DOHH2 (cell line): ENCODE results near the gene EVA1C.

Experiments used
- H3F3A ChIP-seq: fragments of 200-600 bp; sonication (generic), shearing (Covaris generic); 2 replicates; pipeline ENCODE4 v1.6.0; 2016; ENCODE audit warnings: antibody characterized with exemption, mild to moderate bottlenecking; ENCODE audit not compliant: control insufficient read depth, insufficient read depth
- H3K27ac ChIP-seq: fragments of 200-600 bp; sonication (generic); 2 replicates; pipeline ENCODE4 v1.5.1; 2014; ENCODE audit warnings: low read depth, mild to moderate bottlenecking, low read length, moderate library complexity
- H3K27me3 ChIP-seq: fragments of 200-600 bp; sonication (generic); 2 replicates; pipeline ENCODE4 v1.6.1; 2014; ENCODE audit warnings: mild to moderate bottlenecking, low read length, mixed read lengths; ENCODE audit not compliant: control insufficient read depth
- H3K36me3 ChIP-seq: fragments of 200-600 bp; sonication (generic); 2 replicates; pipeline ENCODE4 v1.6.1; 2014; ENCODE audit warnings: mild to moderate bottlenecking, low read length, moderate library complexity, mixed read lengths; ENCODE audit not compliant: control insufficient read depth
- H3K4me1 ChIP-seq: fragments of 200-600 bp; sonication (generic); 2 replicates; pipeline ENCODE4 v1.6.1; 2014; ENCODE audit warnings: mild to moderate bottlenecking, low read length, mixed read lengths; ENCODE audit not compliant: control insufficient read depth
- H3K4me2 ChIP-seq: fragments of 200-600 bp; sonication (generic); 2 replicates; pipeline ENCODE4 v1.6.0; 2014; ENCODE audit warnings: mild to moderate bottlenecking, low read length, moderate library complexity
- H3K4me3 ChIP-seq: fragments of 200-600 bp; sonication (generic); 2 replicates; pipeline ENCODE4 v1.5.1; 2014; ENCODE audit warnings: mild to moderate bottlenecking, low read length, mixed read lengths
- H3K79me2 ChIP-seq: fragments of 200-600 bp; sonication (generic); 2 replicates; pipeline ENCODE4 v1.6.1; 2014; ENCODE audit warnings: mild to moderate bottlenecking, low read length, mixed read lengths; ENCODE audit not compliant: control insufficient read depth
- H3K9me2 ChIP-seq: fragments of 200-600 bp; sonication (generic); replicated peaks from 2 replicates; pipeline ENCODE4 v1.6.1; 2014; ENCODE audit warnings: mild to moderate bottlenecking, low read length, mixed read lengths; ENCODE audit not compliant: control insufficient read depth
- H3K9me3 ChIP-seq: fragments of 200-600 bp; sonication (generic); 2 replicates; pipeline ENCODE4 v1.6.1; 2014; ENCODE audit warnings: antibody characterized with exemption, low read length, mixed read lengths; ENCODE audit not compliant: control insufficient read depth, insufficient read depth
- H4K20me1 ChIP-seq: fragments of 200-600 bp; sonication (generic); 2 replicates; pipeline ENCODE4 v1.6.0; 2014; ENCODE audit warnings: low read depth, mild to moderate bottlenecking, antibody characterized with exemption, low read length, moderate library complexity; ENCODE audit not compliant: control insufficient read depth, insufficient read depth
- CTCF ChIP-seq: fragments of 200-600 bp; sonication (generic); IDR thresholded peaks from one replicate; pipeline ENCODE4 v1.5.1; 2014; ENCODE audit warnings: antibody characterized with exemption, mild to moderate bottlenecking, low read depth, low read length; ENCODE audit not compliant: poor library complexity, severe bottlenecking
- EZH2phosphoT487 ChIP-seq: fragments of 200-600 bp; sonication (generic); IDR thresholded peaks from 2 replicates; pipeline ENCODE4 v1.6.1; 2017; ENCODE audit warnings: borderline replicate concordance, mild to moderate bottlenecking, antibody characterized with exemption, low read length, moderate library complexity, mixed read lengths

Gene EVA1C

GRCh38 chr21:32410916-32411315 lies 1.6 kb upstream of the EVA1C start:
- TF ChIP-seq EZH2phosphoT487 (no peak), CTCF (no peak)
- Histone ChIP-seq H3F3A (no peaks in the 10 kb centered on the region), H3K4me2 (no peak overlapping the region), H3K9me2 (no peaks in the 10 kb centered on the region), H3K27me3 (peaks cover 32% of the 10 kb centered on the region), H3K27ac (no peak overlapping the region), H3K4me1 (no peaks in the 10 kb centered on the region), H3K36me3 (no peaks in the 10 kb centered on the region), H3K9me3 (no peaks in the 10 kb centered on the region), H3K79me2 (no peaks in the 10 kb centered on the region), H3K4me3 (no peak overlapping the region), H4K20me1 (no peaks in the 10 kb centered on the region)

GRCh38 chr21:32411350-32412161 lies 950 bp upstream of the EVA1C start:
- no peaks in the 10 kb centered on the region for H3K9me3 ChIP-seq
- no peak overlapping the region for H3K4me3 ChIP-seq
- no peaks in the 10 kb centered on the region for H3K4me1 ChIP-seq
- no peaks in the 10 kb centered on the region for H3K36me3 ChIP-seq
- H3K79me2 ChIP-seq: no peaks in the 10 kb centered on the region
- peaks cover 32% of the 10 kb centered on the region for H3K27me3 ChIP-seq
- H3K27ac ChIP-seq: no peak overlapping the region
- no peak overlapping the region for H3K4me2 ChIP-seq
- no peaks in the 10 kb centered on the region for H3K9me2 ChIP-seq
- no peak for TF ChIP-seq EZH2phosphoT487
- TF ChIP-seq CTCF: no peak
- no peaks in the 10 kb centered on the region for H3F3A ChIP-seq
- H4K20me1 ChIP-seq: no peaks in the 10 kb centered on the region

- no peaks in the 10 kb centered on the region for H4K20me1 ChIP-seq
- H3K27me3 ChIP-seq: peaks cover 32% of the 10 kb centered on the region
- H3K27ac ChIP-seq: no peak overlapping the region
- H3K9me2 ChIP-seq: no peaks in the 10 kb centered on the region
- no peaks in the 10 kb centered on the region for H3K4me1 ChIP-seq
- no peaks in the 10 kb centered on the region for H3F3A ChIP-seq
- H3K4me2 ChIP-seq: no peak overlapping the region
- no peaks in the 10 kb centered on the region for H3K79me2 ChIP-seq
- no peak overlapping the region for H3K4me3 ChIP-seq
- TF ChIP-seq CTCF (no peak), EZH2phosphoT487 (0 out of 2 replicates have a peak, but pooled peaks have one; percentile 33)
- no peaks in the 10 kb centered on the region for H3K9me3 ChIP-seq
- no peaks in the 10 kb centered on the region for H3K36me3 ChIP-seq
Measured at GRCh38 chr21:32413015-32413504, 554 bp downstream of the EVA1C start.
